GM18519 (cell line): ENCODE data around the gene HSPA12A.

Source experiments
- ATAC-seq: cut with Tn5 transposase; IDR thresholded peaks from one replicate; pipeline ENCODE4 v1.9.1; 2021; ENCODE audit warnings: mild to moderate bottlenecking, moderate library complexity; ENCODE audit not compliant: unreplicated experiment, low FRiP score

Gene HSPA12A

DNA sequence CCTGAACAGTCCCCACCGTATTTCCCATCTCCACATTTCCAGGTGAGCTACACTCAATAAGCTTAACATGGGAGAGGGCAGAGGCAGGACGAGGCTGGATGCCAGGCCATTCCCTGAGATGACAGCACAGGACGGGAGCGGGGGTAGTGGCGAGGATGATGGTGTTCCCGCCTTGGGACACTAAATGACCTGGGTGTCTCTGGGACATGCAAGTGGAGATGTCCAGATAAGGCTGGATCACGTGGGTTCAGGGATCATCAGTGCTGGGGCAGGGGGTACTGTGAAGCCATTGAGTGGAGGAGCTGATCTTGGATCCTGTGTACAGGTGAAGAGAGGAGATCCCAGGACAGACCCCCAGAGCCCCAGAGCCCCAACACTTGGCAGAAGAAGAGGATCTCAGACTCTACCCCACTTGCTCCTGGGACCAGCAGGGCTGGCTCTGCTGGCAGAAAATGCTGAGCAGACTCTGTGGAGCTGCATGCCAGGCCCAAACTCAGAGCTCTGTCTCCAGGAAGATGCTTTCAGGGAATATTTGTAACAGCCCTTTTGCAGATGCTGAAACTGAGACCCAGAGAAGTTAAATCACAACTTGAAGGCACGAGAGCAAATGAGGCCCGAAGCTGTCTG lies 29.7 kb upstream of the HSPA12A start:
- no peak for ATAC-seq

DNA sequence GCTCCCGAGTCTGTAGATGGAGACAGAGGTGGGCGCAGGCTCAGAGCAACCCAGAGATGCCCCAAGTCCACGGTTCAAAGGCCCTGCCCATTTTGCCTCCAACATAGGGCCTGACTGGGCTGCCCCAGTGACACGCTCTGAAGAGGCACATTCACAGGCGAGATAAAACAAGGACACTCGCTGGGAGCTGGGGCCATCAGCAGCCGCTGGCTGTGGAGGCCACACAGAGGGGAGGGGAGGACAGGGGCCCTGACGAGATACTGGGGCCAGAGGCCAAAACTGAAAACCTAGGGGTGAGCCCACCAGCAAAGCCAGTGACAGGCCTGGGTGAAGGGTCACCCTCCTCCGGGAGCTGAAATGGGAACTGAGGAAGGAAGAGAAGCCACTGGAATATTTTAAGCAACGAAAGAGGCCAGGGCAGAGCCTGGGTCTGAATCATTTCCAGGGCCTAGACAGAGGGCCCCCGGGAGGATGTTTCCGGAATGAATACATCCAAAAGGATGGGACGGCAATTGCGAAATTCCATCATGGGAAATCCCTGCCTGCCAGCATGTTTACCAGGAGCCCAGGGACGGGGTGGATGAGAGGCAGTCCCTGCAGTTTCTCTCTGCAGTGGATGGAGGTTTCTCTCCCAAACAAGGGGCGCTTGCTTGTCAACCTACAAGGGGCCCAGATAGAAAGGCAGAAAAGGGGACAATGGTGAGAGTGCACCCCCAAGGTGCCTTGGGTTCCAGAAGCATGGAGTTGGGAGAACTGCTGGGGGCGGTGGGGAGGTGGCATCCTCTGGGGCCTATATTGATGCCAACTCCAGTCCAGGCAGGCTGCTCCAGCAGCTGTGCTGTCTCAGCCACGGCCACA lies 29.0 kb upstream of the HSPA12A start:
- no peak for ATAC-seq

DNA sequence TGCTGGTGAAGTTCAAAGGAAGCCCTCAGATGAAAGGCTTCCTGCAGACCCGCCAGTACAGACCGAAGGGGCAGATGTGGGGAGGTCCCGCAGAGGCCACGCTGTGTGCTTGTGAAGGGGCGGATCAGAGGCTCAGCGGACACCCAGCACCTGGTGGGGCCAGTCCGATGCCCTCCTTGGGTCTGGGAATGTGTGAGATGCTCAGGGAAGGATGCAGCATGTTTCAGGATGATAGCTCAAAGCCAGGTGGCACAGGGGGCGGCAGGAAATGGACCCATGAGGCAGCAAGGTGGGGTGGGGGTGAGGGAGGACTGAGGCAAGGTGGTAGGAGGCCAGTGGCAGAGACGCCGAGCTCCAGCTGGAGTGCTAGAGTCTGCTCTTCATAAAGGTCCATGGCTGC lies 27.9 kb upstream of the HSPA12A start:
- ATAC-seq: no peak

DNA sequence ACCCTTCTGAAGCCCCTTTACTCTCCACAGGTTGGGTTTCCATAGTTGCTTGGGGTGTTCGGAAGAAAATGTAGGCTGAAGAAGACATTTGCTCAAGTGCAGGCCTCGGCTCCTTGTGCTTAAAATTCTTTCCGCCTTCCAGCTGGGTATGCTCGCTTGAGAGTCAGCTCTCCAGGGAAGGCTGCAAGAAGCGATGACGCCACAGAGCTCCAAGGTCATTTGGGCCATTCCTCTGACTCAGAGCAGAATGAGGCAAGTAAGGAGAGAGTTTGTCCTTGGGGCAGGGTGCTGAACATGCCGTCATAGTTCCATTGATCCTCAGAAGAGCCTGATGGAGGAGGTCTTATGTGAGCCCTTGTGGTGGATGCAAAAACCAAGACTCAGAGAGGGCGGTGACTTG lies 27.4 kb upstream of the HSPA12A start:
- ATAC-seq: no peak

DNA sequence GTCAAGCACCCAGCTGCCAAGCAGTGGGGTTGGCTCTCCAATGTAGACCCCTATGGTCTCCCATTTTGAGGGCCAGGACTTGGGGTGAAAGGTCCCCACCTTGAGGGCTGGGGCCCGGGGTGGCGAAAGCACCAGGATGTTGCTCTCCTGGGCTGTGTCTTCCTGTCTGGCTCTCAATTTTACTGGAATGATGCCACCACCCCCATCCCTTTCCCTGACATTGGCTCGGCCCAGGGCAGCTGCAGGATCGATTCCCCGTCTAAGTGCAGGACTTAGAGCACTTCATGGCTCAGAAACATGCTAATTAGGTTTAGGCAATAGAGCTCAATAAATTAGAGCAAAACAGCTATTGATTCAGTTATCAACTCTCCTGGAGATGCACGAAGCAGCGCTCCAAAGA lies 27.0 kb upstream of the HSPA12A start:
- ATAC-seq: no peak

DNA sequence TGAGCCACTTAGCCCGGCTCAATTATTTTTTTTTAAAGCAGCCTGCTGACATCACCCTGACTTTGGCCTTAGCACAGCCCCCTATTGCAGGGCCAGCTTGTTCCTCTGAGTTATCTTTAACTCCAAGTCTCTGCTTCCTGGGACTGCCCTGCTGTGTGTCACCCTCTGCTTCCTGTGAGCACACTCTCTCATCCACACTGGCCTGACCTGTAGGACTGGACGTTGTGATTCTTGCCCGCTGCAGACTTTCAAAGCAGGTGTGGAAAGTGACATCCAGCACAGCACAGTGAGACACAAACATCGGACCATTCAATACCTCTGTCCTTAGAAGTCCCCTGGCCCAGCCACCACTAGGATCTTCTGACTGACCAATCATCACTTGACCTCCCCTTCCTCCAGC lies 26.4 kb upstream of the HSPA12A start:
- ATAC-seq: no peak

DNA sequence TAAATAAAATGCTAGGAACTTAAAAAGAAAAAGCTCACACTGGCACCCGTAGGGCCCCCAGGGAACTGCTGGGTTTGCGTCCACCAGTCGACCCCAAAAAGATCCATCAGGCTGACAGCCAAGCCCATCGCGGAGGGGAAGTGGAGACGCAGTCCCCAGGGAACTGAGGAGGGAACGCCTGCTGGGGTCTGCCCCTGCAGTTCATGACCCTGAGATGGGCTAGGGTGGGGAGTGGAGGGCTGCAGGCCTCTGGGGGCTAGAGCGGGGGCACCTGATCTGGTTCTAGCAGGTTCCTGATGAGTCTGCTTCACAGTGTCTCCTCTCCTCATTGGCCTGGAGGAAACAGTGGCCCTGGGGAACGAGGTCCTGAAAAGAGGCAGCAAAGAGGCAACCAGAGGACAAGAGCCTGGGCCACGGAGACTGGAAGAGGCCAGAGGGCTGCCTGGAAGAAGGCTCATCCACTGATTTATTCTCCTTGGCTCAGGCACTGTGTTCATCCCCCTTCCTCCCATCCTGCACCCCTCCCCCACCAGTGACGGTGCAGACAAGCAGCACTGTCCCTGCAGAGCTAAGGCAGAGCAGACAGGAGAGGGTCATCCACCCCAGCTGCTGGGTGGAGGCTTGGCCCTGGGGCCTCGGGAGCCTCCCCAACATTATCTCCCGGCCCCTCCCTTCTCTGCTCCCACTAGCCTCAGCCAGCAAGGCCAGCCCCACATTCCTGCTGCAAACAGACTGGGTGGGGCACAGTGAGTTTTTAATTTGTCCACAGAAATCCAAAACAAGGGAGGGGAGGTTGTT lies 24.7 kb upstream of the HSPA12A start:
- ATAC-seq: no peak

DNA sequence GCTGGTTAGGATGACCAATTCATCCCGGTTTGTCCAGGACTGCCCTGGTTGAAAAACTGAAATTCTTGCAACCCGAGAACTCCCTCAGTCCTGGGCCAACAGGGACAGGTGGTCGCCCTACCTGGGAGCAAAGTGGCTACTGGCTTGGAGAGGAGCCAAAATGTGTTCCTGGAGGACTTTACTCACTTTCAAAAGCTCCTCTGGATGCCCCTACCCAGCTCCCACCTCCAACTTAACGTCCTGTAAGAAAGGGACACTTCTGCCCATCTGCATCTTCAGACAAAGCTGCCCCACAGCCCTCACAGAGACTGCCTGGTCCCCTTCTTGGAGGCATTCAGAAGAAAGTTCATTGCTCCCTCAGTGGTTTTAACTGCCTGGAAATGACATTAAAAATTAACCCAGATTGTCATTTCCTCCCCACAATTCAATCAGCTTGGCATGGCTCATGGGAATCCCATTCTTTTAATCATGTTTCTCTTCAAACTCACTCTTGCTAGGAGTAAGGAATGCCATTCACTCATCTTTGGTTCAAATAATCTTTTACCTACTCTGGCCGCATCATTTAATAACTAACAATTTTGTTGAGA lies 24.0 kb upstream of the HSPA12A start:
- ATAC-seq: no peak

DNA sequence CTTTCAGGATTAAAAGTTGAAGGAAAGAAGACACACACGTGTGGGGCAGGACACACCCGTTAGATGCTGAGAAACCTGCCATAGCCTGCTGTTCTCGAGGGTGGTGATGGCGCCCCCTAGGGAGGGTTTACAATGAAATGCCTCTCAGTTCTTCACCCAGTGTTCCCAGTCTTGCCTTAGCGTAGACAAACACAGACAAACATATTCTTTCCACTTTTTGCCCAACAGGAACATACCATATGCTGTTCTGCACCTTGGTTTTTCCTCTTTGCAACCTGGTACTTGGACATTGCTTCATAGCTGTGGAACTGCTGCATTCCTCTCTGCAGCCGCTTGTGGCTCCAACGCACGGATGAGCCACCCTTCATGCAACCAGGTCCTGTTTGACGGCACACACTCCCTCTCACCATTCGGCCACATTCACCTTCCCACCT lies 23.3 kb upstream of the HSPA12A start:
- ATAC-seq: no peak

DNA sequence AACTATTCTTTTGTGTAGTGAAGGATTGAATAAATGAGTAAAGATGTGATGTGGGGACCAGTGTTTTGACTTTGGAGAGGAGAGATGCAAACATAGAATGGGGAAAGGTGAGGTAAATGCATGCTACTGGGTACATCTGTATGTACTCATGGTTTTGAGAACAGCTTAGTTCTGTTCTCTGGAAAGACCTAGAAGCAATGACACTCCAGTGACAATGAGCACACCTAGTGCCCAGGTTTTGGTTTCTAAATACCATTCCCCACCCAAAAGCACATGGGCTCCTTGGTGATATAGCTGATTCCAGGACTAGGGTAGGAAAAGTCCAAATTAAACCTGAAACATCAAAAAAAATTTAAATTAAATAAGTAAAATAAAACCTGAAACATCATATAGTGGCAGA lies 22.6 kb upstream of the HSPA12A start:
- no peak for ATAC-seq

DNA sequence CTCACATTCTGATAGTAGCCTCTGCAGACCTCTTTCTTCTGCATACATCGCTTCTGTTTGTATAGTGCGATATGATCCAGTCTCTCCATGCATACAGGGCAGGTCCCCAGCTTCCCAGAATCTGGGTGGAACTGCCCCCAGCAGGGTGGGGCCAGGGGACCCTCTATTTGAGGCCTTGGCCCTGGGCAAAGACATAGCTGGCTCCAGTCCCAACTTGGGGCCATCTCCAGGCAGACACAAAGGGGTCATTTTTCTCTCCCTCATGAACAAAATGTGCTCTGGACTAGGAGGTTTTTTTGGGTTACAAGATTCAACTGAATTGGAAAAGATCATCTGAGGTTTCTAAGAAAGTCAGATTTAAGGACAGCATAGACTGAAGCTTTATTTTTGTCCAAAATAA lies 21.1 kb upstream of the HSPA12A start:
- ATAC-seq: no peak

DNA sequence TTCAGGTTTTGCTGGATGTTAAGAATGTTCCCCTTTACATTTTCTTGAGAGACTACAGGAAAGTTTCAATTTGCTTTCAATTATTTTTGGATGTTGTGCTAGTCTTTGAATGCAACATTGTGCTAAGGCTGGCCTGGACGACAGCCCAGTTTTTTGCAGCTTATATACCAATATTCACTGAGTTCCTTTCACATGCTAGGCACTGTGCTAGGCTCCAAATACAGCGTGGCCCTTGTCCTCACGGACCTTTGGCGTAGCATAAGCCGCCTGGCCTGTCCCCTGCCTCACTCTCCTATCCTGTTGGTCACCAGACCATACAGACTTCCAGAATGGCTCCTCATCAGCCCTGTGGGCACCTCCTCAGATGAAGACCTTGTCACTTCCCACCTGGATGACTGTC lies 19.5 kb upstream of the HSPA12A start:
- no peak for ATAC-seq

DNA sequence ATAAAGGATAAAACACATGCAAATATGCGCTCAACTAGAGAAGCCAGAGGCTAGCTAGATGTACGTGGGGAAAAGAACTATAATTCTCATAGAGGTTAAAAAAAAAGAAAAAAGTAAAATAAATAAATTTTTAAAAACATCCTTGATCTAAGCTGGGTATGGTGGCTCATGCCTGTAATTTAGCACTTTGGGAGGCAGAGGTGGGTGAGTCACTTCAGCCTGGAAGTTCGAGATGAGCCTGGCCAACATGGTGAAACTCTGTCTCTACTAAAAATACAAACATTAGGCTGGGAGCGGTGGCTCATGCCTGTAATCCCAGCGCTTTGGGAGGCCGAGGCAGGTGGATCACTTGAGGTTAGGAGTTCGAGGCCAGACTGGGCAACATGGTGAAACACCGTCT lies 18.6 kb upstream of the HSPA12A start:
- no peak for ATAC-seq

DNA sequence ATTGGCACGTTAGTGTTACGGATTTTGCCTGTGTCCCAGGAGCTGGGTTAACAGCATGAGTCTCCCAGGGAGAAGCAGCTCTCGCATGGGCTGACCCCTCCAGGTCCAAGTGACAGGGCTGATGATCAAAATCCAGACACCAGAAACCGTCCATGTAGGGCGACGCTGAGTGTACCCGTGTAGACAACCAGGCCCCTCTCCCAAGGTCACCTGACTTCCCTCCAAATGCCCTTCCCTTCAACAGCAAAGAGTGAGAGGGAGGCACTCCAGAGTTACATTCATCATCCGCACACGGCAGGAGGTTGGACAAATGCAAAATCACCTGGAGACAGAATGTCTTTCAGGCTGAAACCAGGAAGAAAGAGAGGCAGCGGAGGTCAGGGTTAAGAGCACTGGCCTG lies 14.9 kb upstream of the HSPA12A start:
- ATAC-seq: no peak

DNA sequence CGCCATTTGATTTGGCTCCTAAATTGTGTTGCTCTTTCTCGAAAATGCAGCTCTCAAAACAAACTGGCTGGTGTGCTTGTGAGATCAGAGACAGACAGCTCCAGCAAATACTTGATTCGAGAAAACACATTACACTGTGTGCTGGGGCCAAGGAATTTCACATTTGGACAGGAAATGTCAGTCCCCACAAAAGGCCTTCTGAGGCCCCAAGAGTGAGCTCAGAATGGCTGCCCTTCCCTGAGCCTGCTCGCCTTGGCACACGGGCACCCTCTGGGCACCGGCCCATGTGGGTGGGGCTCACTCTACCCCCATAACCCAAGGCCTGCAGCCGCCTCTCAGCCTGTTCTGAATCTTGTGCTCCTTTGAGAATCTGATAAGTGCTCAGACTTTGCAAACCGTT lies 13.9 kb upstream of the HSPA12A start:
- no peak for ATAC-seq

DNA sequence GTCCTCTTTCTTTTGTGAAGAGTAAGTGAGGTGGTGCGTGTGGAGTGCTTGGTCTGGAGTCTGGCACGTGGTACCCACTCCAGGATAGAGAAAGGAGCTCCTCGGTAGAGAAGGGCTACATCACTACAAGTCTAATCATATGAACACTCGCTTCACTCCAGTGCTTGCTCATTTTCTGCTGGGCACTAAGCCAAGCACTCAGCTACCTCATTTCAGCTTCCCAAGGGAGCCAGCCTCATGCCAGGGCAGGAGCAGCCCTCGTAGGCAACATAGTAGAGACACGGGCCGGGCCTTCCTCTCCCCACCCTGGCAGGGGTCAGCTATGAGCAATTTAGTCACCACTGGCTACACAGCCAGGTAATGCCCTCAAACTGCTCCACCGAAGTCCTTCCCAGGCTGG lies 11.4 kb upstream of the HSPA12A start:
- ATAC-seq: no peak

DNA sequence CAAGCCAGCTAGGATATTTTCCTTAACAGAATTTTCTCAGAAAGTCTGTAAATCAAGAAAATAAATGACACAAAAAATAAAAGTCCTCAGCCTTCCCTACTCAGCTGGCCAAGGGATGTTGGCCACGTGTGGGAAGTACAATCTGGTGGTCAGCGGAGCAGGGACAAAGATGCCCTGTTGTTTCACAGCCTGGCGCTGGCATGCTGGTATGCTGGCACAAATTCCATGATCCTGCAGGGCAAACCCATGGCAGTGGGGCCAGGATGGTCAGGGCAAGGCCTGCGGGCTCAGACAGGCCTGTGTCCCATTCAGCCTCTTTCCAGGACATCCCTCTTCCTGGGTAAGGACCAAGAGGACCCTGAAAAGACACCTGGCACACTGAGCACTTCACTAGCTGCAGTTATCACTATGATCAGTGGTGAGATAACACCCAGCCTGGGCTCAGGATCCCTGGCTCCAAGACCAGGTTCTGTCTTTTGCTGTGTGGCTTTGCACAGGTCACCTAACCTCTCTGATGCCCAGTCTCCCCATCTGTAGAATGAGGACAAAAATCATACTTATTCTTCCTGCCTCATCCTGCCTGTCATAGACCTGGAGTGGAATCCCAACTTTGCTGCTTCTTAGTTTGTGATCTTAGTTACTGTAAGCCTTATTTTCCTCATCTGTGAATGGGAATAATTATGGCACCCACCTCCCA lies 10.8 kb upstream of the HSPA12A start:
- ATAC-seq: no peak

DNA sequence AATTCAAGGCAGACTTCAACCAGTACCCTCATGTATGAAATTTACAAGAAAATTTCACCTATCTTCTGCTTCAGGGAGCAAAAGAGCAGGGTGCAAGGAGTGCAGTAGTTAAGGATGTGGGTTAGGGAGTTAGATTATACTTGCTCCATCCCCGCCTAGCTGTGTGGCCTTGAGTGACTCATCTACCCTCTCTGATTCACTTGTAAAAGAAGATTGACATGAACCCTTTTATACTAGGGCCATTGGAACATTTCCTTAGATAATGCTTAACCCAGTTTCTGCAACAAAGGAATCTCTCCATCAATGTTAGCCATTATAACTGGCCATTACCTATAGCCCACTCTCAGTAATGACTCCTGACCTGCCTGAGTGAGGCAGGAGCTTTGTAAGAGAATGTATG lies 10.2 kb upstream of the HSPA12A start:
- no peak for ATAC-seq

DNA sequence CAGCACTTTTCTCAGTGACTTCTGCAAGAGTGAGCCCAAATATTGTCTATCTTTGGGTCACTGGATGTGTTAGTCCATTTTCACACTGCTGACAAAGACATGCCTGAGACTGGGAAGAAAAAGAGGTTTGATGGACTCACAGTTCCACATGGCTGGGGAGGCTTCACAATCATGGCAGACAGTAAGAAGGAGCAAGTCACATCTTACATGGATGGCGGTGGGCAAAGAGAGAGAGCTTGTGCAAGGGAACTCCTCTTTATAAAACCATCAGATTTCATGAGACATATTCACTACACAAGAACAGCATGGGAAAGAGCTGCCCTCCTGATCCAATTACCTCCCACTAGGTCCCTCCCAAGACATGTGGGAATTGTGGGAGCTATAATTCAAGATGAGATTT lies 6.1 kb upstream of the HSPA12A start:
- ATAC-seq: no peak

DNA sequence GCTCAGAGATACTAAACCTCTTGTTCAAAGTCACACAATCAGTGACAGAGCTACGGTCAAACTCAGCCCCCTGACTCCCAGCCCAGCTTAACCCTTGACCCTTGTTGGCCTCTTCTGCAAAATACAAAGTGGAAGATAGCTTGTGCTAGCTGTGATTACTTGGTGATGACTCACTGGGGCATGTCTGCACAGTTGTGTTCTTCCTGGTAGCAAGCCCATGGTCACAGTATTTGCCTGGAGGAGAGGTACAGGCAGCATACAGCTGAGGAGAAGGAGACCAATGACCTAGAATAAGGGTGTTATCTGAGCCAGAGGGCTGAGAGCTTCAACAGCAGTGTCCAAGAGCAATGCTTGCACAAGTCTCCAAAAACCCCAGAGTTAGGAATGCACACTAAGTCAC lies 5.7 kb upstream of the HSPA12A start:
- ATAC-seq: no peak

DNA sequence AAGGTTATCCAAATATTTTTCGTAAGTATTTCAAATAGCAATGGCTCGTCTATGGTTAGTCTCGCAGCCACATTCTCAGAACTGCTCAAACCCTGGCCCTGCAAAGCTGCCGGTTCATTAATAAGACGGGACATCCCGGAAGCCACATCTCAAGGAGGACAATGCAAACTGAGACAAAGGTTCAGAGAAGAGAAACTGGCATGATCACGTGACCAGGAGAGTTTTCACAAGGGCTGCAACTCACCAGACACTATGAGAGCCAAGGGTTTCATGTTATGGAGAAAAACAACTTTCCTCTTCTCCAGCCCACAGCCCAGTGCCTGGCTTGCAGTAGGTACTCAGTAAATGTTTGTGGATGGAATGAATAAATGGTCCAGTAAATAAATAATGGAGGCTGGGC lies 5.0 kb upstream of the HSPA12A start:
- no peak for ATAC-seq
